Inflammatory macrophage treated with lipopolysaccharide for 4 hours (primary cell): Measurements from ENCODE around the gene MAP3K6.
"Not testable (repeated sequence)": the region's sequence is repeated elsewhere in the genome, so short reads cannot be mapped to it uniquely, and the experiment has no call there.

ENCODE experiments used
- DNase-seq: peaks from one replicate; pipeline ENCODE4 v3.0.0-alpha.2; 2020

Gene MAP3K6, protein sequence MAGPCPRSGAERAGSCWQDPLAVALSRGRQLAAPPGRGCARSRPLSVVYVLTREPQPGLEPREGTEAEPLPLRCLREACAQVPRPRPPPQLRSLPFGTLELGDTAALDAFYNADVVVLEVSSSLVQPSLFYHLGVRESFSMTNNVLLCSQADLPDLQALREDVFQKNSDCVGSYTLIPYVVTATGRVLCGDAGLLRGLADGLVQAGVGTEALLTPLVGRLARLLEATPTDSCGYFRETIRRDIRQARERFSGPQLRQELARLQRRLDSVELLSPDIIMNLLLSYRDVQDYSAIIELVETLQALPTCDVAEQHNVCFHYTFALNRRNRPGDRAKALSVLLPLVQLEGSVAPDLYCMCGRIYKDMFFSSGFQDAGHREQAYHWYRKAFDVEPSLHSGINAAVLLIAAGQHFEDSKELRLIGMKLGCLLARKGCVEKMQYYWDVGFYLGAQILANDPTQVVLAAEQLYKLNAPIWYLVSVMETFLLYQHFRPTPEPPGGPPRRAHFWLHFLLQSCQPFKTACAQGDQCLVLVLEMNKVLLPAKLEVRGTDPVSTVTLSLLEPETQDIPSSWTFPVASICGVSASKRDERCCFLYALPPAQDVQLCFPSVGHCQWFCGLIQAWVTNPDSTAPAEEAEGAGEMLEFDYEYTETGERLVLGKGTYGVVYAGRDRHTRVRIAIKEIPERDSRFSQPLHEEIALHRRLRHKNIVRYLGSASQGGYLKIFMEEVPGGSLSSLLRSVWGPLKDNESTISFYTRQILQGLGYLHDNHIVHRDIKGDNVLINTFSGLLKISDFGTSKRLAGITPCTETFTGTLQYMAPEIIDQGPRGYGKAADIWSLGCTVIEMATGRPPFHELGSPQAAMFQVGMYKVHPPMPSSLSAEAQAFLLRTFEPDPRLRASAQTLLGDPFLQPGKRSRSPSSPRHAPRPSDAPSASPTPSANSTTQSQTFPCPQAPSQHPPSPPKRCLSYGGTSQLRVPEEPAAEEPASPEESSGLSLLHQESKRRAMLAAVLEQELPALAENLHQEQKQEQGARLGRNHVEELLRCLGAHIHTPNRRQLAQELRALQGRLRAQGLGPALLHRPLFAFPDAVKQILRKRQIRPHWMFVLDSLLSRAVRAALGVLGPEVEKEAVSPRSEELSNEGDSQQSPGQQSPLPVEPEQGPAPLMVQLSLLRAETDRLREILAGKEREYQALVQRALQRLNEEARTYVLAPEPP (N-terminal part only)

GRCh38 chr1:27366411-27367159 lies at the start of gene MAP3K6:
MAP3K6 (minus strand) TSS chr1:27366961; CDS start chr1:27366597, 364 bp downstream.
- peak; percentile 69 for DNase-seq

DNA sequence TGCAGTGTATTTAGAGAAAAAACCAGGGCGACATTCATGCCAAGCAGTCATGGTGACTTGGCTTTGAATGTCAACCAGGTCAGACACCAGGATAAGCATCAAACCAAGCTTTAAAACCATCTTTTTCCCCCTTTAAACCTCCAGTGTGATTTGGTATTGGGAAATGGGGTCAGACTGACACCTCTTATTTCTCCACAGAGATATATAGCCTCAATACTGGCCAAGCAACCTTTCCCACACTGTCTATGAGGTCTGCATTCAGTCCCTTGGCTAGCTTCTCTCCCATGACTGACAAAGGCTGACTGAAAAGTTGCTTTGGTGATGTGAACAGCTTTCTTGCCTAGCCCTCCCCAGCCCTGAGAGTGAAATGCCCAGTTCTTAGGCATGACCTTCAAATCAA lies 47.3 kb upstream of the MAP3K6 start:
- no peak for DNase-seq

GRCh38 chr1:27413004-27413403 lies 46.2 kb upstream of the MAP3K6 start:
- DNase-seq = no peak

DNA sequence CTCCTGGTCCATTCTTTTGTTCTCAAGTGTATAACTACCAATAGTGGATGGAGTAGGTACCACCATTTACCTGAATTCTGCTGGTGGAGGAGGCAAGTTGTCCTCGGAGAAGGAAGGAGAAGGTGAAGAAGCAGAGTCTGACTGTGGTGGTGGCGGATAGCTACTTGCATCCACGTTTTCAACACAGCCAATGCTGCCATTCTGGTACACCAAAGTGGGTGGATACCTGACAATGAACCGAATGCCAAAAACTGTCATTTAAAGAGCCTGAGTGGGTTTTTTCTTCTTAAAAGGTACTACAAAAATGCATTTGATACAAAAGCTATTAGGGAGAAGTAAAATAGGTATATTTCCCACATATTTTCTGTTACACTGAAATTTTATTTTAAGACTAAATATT lies 45.7 kb upstream of the MAP3K6 start:
- no peak for DNase-seq

GRCh38 chr1:27410709-27411108 lies 43.9 kb upstream of the MAP3K6 start:
- no peak for DNase-seq

- DNase-seq = no peak
These were observed 42.9 kb upstream of the MAP3K6 start for GRCh38 chr1:27409669-27410068.

- no peak for DNase-seq
These were observed 41.4 kb upstream of the MAP3K6 start for GRCh38 chr1:27408151-27408550.

DNA sequence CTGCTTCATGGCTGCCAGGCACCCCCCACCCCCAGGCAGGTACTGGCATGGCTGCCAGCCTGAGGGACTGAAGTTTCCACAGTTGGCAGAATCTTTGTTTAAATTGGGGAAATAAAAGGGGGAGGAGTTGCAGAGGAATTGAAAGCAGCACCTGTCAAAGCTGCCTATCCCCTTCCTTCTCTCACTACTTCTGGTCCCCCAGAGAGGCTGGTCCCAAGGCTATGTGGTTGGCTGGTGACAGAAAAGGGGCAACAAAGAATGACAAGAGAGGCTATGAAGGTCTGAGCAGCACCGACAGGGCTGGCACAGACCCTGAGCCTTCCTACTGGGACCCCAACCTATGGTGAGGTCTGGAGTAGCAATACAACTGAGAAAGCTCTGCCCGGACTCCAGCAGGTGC lies 40.0 kb upstream of the MAP3K6 start:
- not testable (repeated sequence) for DNase-seq

- DNase-seq = no peak
These were observed 39.6 kb upstream of the MAP3K6 start for GRCh38 chr1:27406362-27406680.

GRCh38 chr1:27405598-27406361 lies 39.0 kb upstream of the MAP3K6 start:
- not testable (repeated sequence) for DNase-seq

DNA sequence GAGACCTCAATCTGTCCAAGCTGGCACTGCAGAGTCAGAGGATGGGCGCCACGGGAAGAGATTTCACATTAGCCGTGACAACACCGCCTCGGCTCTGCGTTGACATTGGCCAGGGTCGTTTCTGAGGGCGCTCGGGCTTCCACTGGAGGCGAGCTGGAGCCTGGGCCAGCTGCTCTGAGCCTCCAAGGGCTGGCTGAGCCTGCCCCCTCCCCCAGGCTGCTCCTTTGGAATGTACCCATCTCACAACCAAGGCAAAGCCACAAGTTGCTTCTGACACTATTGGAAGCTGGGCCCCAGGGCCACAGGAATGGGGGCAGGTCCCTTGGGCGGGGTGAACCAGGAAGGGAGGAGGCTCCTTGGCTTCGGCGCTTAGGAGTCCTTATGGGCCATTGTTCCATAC lies 38.3 kb upstream of the MAP3K6 start:
- no peak for DNase-seq

- no peak for DNase-seq
These were observed 37.2 kb upstream of the MAP3K6 start for GRCh38 chr1:27403931-27404330.

GRCh38 chr1:27403065-27403726 lies 36.4 kb upstream of the MAP3K6 start:
- DNase-seq = peak; percentile 43

DNA sequence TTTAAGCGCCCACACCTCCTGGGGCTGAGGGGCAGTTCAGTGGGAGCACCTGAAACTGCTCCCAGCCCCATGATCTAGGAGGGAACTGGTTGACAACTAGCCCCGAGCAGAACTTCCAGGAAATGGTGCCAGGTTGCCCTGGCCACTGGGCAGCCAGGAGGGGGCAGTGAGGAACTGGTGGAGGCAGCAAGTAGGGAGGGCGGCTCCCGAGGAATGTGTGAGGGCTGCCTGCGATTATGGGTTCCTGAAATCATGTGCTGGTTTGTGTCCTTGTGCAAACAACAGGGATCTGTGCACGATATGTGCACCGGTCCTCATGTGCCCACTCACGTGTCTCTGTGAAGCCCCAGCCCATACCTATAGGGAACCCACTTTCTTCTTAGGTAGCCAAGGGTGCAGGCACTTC lies 35.6 kb upstream of the MAP3K6 start:
- DNase-seq = peak; percentile 57

- no peak for DNase-seq
These were observed 34.2 kb upstream of the MAP3K6 start for GRCh38 chr1:27400963-27401341.

DNA sequence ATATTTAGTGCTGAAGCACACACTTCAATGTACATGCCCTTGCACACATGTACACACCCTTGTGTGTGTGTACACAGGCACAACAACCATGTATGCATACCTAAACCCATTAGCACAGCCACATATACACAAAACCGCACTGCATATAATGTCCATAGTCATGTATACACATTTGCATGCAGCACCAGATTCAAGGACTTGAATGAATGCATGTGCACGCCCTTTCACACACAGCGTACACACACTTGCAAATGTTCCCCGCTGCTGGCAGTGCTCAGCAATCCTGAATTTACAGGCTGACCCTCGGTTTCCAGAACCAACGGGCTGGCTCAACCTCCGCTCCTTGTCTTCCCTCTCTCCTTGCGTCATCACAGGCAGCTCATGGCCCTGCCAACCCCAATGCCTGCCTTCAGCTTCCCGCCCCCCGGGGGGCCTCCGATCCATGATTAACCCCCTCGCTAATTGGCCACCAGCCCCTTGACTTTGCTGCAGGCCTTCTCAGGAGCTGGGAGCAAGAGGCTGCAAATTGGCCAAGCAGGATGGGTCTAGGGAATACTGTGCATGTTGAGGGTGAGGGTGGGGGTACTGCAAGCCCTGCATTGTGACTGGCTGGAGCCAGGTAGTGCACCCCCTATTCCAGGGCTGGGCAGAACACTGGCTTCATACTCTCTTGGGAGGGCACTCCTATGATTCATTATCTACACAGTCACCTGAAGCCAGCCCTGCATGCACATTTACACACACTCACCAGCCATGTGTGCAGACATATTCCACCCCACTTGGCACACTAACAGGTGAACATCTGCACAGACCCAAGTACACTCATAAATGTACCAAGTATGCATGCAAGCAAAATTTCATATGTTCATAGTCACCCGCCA lies 33.6 kb upstream of the MAP3K6 start:
- no peak for DNase-seq

- no peak for DNase-seq
These were observed 32.7 kb upstream of the MAP3K6 start for GRCh38 chr1:27399251-27400025.

DNA sequence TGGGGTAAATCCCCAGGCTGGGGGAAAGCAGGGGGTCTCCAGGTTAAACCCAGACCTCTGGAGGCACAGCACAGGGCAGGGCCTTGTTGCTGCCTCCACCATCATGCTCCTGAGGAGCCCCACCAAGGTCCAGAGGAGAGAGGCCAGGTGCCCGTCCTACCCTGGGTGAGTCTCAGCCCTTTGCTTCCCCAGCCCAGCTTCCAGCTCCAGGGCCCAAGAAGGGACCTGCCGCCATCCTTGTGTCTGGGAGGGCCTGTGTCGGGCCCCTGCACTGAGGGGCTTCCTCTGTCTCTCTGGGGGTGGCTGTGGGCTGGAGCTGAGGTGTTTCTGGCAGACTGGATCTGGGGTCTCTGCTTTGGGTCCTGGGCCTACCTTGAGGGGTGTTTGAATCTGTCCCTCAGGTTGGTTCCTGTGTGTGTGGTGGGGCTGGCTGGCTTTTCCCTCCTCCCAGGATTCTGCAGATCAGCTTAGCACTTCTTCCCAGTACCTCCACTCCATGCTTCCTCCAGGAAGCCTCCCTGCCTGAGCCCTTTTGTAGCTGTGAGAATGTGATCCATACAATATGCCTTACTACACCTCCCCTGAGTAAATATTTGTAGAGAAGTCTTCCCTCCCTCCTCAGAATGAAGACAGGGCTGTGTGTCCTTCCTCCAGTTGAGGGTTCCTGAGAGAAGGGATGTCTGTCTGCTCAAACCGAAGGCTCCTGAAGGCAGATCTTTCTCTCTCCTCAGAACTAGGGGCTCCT lies 31.8 kb upstream of the MAP3K6 start:
- no peak for DNase-seq

DNA sequence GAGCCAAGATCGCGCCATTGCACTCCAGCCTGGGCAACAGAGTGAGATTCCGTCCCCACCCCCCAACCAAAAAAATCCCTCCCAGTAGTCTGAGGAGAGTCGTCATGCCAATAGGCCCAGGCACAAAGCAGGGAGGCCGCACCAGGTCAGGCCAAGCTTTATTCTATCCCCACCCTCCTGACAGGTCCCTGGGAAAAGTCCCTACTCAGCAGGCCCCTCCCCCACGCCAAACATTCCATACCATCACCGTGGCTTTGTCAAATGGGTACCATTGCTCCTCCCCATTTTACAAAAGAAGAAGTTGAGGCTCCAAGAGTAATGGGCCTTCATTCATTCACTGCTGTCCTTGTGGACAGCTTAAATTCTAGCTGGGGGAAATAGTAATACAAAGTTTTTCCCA lies 31.0 kb upstream of the MAP3K6 start:
- no peak for DNase-seq
